K562 (cell line): ENCODE data around the gene CSTF1. TPM values are rescaled to one million over a fixed set of nuclear protein-coding genes. Genes with fewer than 3 reads are reported as not detected.
A peak's percentile ranks its signal among the peaks of the same experiment; 100 is the strongest.

ENCODE experiments used
- BDP1 ChIP-seq: IDR thresholded peaks from 3 replicates; pipeline ENCODE4 v1.6.1; 2011; ENCODE audit not compliant: insufficient read length, insufficient read depth
- ESRRB ChIP-seq: fragments of 250-450 bp; sonication (Bioruptor Pico); IDR thresholded peaks from 2 replicates; pipeline ENCODE4 v1.5.0; 2020; ENCODE audit warnings: mild to moderate bottlenecking, moderate library complexity, borderline replicate concordance
- EWSR1 ChIP-seq: fragments of 450-650 bp; IDR thresholded peaks from 2 replicates; pipeline ENCODE4 v1.6.1; 2018; ENCODE audit warnings: borderline replicate concordance, mild to moderate bottlenecking, low read depth, moderate library complexity; ENCODE audit not compliant: partially characterized antibody
- FOXJ2 ChIP-seq: fragments of 200-800 bp; sonication (Bioruptor generic); IDR thresholded peaks from 2 replicates; pipeline ENCODE4 v1.6.1; 2016; ENCODE audit warnings: missing genetic modification characterization, missing compliant biosample characterization
- GATAD2A ChIP-seq: fragments of 450-650 bp; IDR thresholded peaks from 2 replicates; pipeline ENCODE4 v1.6.1; 2017
- HDAC6 ChIP-seq: IDR thresholded peaks from 2 replicates; pipeline ENCODE4 v1.6.1; 2012; ENCODE audit warnings: low read depth, mild to moderate bottlenecking, control low read depth, inconsistent platforms, low read length, moderate library complexity
- MED1 ChIP-seq: sonication (generic); formaldehyde crosslinking; IDR thresholded peaks from 2 replicates; pipeline ENCODE4 v1.8.1; 2023; ENCODE audit warnings: missing genetic modification reagents, borderline replicate concordance
- MEIS2 ChIP-seq: fragments of 450-650 bp; IDR thresholded peaks from 2 replicates; pipeline ENCODE4 v1.6.1; 2014; ENCODE audit warnings: mild to moderate bottlenecking; ENCODE audit not compliant: partially characterized antibody
- MXI1 ChIP-seq: IDR thresholded peaks from 2 replicates; pipeline ENCODE4 v1.6.1; 2011; ENCODE audit warnings: low read depth, mild to moderate bottlenecking, improper control_type of control experiment, low read length
- RBM14 ChIP-seq: fragments of 200-400 bp; formaldehyde crosslinking; IDR thresholded peaks from 2 replicates; pipeline ENCODE4 v1.6.1; 2018; ENCODE audit warnings: low read depth, mild to moderate bottlenecking, low read length, moderate library complexity, borderline replicate concordance; ENCODE audit not compliant: insufficient read depth
- RCOR1 ChIP-seq, 2 experiments: IDR thresholded peaks; 2 replicates each; pipeline ENCODE4 v1.6.1; 2012; ENCODE audit warnings: low read depth in 2 of 2, low read length in 2 of 2, borderline replicate concordance in 1 of 2, improper control_type of control experiment in 1 of 2
- RHOXF2B ChIP-seq: fragments of 250-450 bp; sonication (Bioruptor Pico); conservative IDR thresholded peaks from 2 replicates; pipeline ENCODE4 v1.5.1; 2021
- SMAD3 ChIP-seq: fragments of 450-650 bp; formaldehyde crosslinking; conservative IDR thresholded peaks from 2 replicates; pipeline ENCODE4 v1.4.0; 2020; ENCODE audit warnings: mild to moderate bottlenecking
- SMC3 ChIP-seq: conservative IDR thresholded peaks from 2 replicates; pipeline ENCODE4 v1.6.1; 2011; ENCODE audit warnings: low read depth, low read length, improper control_type of control experiment; ENCODE audit not compliant: insufficient read depth
- TCF3 ChIP-seq: sonication (generic); formaldehyde crosslinking; IDR thresholded peaks from 2 replicates; pipeline ENCODE4 v1.4.0; 2020; ENCODE audit warnings: mild to moderate bottlenecking, missing genetic modification reagents
- ZBTB7A ChIP-seq: IDR thresholded peaks from 2 replicates; pipeline ENCODE4 v1.6.1; 2011; ENCODE audit warnings: low read depth, mild to moderate bottlenecking, low read length, moderate library complexity, borderline replicate concordance; ENCODE audit not compliant: control insufficient read depth
- ZNF12 ChIP-seq: sonication (generic); formaldehyde crosslinking; IDR thresholded peaks from 2 replicates; pipeline ENCODE4 v1.4.0; 2020; ENCODE audit warnings: mild to moderate bottlenecking, missing genetic modification reagents
- ZNF717 ChIP-seq: fragments of 250-450 bp; sonication (Bioruptor Pico); IDR thresholded peaks from 2 replicates; pipeline ENCODE4 v1.5.0; 2021
- polyA plus RNA-seq, 8 experiments: library from polyadenylated mRNA; depleted of rRNA in 4 of 8; stranded (reverse) in 5 of 8; unstranded in 3 of 8; fragments of >200 nt; fragmentation: Nextera tagmentation in 2 of 8; fragmentation: Illumina TruSeq in 1 of 8; extraction: Ambion mirVana in 2 of 8; extraction: Trizol in 1 of 8; gene quantifications; 2 replicates each; pipeline versions ENCODE4 v1.2.1 to v1.2.3, GENCODE V29; 2011 to 2014; ENCODE audit warnings: inconsistent platforms in 1 of 8, missing spikeins in 1 of 8
- total RNA-seq, 7 experiments: library from RNA; depleted of rRNA in 6 of 7; stranded (reverse); fragments of >200 nt in 6 of 7; fragmentation: Illumina TruSeq in 2 of 7; extraction: Trizol in 2 of 7; gene quantifications; 2 replicates each; pipeline versions ENCODE4 v1.2.1 to v1.2.3, GENCODE V29; 2011 to 2021; ENCODE audit warnings: low replicate concordance in 1 of 7
- TF ChIP-seq, protein P1 (sequence below): fragments of 450-650 bp; IDR thresholded peaks from 2 replicates; pipeline ENCODE4 v1.6.1; 2016
- TF ChIP-seq, protein P2 (sequence below): sonication (generic); formaldehyde crosslinking; IDR thresholded peaks from 2 replicates; pipeline ENCODE4 v1.8.0; 2022; ENCODE audit warnings: missing genetic modification reagents, mild to moderate bottlenecking, borderline replicate concordance
- TF ChIP-seq, protein P3 (sequence below): fragments of 250-450 bp; sonication (Bioruptor Pico); IDR thresholded peaks from 2 replicates; pipeline ENCODE4 v1.4.0; 2020; ENCODE audit warnings: mild to moderate bottlenecking, moderate library complexity
- TF ChIP-seq, protein P4 (sequence below): sonication (generic); formaldehyde crosslinking; IDR thresholded peaks from 2 replicates; pipeline ENCODE4 v1.8.0; 2023; ENCODE audit warnings: mild to moderate bottlenecking, missing genetic modification reagents

CSTF1 gene
- total and polyA plus RNA-seq, 9 of the 15 experiments (the other 6 are each of a cell fraction or from before 2014, with no cell fraction given) = 30.8 to 110 (median 53.4) TPM

DNA sequence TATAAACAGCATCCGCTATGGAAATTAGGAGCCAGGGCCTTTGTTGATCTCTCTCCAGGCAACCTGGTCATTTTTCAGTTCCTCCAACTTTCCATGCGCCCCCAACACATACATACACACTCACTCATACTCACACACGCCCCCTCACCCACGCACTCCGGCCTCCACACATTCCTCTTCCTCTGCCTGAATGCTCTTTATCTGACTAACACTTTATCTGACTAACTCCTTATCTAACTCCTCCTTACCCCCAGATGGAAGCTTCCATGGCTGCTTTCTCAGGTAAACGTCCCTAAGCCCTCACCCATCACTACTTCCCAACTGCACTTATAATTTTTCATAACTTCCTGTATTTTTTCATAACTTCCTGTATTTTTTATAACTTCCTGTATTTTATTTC lies 37.1 kb downstream of the CSTF1 start (continued):
- no peak for TF ChIP-seq RBM14
- peak; percentile 56 for TF ChIP-seq TCF3 (CRISPR knock-in tag)
- no peak for TF ChIP-seq SMAD3 (CRISPR knock-in tag)
- TF ChIP-seq ZBTB7A = no peak; the same call in 1 of the 2 replicates
- TF ChIP-seq MED1 (CRISPR knock-in tag) = no peak
- TF ChIP-seq, protein P1, sequence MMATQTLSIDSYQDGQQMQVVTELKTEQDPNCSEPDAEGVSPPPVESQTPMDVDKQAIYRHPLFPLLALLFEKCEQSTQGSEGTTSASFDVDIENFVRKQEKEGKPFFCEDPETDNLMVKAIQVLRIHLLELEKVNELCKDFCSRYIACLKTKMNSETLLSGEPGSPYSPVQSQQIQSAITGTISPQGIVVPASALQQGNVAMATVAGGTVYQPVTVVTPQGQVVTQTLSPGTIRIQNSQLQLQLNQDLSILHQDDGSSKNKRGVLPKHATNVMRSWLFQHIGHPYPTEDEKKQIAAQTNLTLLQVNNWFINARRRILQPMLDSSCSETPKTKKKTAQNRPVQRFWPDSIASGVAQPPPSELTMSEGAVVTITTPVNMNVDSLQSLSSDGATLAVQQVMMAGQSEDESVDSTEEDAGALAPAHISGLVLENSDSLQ = no peak
- no peak for TF ChIP-seq HDAC6
- no peak for TF ChIP-seq ZNF717
- TF ChIP-seq GATAD2A = peak; percentile 86; the same call in 1 of the 2 replicates
- no peak for TF ChIP-seq SMC3
- no peak for TF ChIP-seq MXI1
- TF ChIP-seq RHOXF2B (CRISPR knock-in tag) = no peak
- no peak for TF ChIP-seq BDP1
- TF ChIP-seq, protein P2, sequence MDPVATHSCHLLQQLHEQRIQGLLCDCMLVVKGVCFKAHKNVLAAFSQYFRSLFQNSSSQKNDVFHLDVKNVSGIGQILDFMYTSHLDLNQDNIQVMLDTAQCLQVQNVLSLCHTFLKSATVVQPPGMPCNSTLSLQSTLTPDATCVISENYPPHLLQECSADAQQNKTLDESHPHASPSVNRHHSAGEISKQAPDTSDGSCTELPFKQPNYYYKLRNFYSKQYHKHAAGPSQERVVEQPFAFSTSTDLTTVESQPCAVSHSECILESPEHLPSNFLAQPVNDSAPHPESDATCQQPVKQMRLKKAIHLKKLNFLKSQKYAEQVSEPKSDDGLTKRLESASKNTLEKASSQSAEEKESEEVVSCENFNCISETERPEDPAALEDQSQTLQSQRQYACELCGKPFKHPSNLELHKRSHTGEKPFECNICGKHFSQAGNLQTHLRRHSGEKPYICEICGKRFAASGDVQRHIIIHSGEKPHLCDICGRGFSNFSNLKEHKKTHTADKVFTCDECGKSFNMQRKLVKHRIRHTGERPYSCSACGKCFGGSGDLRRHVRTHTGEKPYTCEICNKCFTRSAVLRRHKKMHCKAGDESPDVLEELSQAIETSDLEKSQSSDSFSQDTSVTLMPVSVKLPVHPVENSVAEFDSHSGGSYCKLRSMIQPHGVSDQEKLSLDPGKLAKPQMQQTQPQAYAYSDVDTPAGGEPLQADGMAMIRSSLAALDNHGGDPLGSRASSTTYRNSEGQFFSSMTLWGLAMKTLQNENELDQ (CRISPR knock-in tag) = no peak
- TF ChIP-seq, protein P3, sequence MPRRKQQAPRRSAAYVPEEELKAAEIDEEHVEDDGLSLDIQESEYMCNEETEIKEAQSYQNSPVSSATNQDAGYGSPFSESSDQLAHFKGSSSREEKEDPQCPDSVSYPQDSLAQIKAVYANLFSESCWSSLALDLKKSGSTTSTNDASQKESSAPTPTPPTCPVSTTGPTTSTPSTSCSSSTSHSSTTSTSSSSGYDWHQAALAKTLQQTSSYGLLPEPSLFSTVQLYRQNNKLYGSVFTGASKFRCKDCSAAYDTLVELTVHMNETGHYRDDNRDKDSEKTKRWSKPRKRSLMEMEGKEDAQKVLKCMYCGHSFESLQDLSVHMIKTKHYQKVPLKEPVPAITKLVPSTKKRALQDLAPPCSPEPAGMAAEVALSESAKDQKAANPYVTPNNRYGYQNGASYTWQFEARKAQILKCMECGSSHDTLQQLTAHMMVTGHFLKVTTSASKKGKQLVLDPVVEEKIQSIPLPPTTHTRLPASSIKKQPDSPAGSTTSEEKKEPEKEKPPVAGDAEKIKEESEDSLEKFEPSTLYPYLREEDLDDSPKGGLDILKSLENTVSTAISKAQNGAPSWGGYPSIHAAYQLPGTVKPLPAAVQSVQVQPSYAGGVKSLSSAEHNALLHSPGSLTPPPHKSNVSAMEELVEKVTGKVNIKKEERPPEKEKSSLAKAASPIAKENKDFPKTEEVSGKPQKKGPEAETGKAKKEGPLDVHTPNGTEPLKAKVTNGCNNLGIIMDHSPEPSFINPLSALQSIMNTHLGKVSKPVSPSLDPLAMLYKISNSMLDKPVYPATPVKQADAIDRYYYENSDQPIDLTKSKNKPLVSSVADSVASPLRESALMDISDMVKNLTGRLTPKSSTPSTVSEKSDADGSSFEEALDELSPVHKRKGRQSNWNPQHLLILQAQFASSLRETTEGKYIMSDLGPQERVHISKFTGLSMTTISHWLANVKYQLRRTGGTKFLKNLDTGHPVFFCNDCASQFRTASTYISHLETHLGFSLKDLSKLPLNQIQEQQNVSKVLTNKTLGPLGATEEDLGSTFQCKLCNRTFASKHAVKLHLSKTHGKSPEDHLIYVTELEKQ (CRISPR knock-in tag) = no peak
- TF ChIP-seq MEIS2 = no peak
- no peak for TF ChIP-seq ZNF12
- no peak for TF ChIP-seq ESRRB (CRISPR knock-in tag)
- TF ChIP-seq RCOR1 (IDR thresholded peaks at IDR 0.05; ENCODE audit: borderline replicate concordance in 1 of 2, low read depth in 2 of 2, low read length in 2 of 2) = peak in 1 of 2 experiments; percentile 69; a peak in 1 of 4 replicates
- TF ChIP-seq FOXJ2 (tag) = no peak
- TF ChIP-seq, protein P4, sequence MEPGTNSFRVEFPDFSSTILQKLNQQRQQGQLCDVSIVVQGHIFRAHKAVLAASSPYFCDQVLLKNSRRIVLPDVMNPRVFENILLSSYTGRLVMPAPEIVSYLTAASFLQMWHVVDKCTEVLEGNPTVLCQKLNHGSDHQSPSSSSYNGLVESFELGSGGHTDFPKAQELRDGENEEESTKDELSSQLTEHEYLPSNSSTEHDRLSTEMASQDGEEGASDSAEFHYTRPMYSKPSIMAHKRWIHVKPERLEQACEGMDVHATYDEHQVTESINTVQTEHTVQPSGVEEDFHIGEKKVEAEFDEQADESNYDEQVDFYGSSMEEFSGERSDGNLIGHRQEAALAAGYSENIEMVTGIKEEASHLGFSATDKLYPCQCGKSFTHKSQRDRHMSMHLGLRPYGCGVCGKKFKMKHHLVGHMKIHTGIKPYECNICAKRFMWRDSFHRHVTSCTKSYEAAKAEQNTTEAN (CRISPR knock-in tag) = no peak
- no peak for TF ChIP-seq EWSR1
